ENCODE data around the gene ZNF783. TPM values are rescaled to one million over a fixed set of nuclear protein-coding genes. Genes with fewer than 3 reads are reported as not detected.

Gene ZNF783
- total and polyA plus RNA-seq, 9 of the 15 experiments (the other 6 are each of a cell fraction or from before 2014, with no cell fraction given), result 0.66 to 11.2 (median 5.4) TPM

- no peak for TF ChIP-seq ZKSCAN3 (CRISPR knock-in tag; IDR thresholded peaks at IDR 0.05)
- TF ChIP-seq HDAC6 (IDR thresholded peaks at IDR 0.05; ENCODE audit: low read depth, low read length), result no peak
- peak; percentile 71; the same call in 1 of the 2 replicates for TF ChIP-seq ATF6 (CRISPR knock-in tag; IDR thresholded peaks at IDR 0.05)
- TF ChIP-seq TRIM28 (IDR thresholded peaks at IDR 0.05), result peak; percentile 61; the same call in 1 of the 2 replicates
- TF ChIP-seq ZBTB17 (CRISPR knock-in tag; IDR thresholded peaks at IDR 0.05), result peak; percentile 71
- no peak; the same call in 1 of the 2 replicates for TF ChIP-seq SREBF1 (IDR thresholded peaks at IDR 0.05; ENCODE audit: borderline replicate concordance, low read depth, low read length)
- TF ChIP-seq CGGBP1 (CRISPR knock-in tag; IDR thresholded peaks at IDR 0.05), result peak; percentile 91; the same call in 1 of the 2 replicates
- 0 out of 2 replicates have a peak, but pooled peaks have one; percentile 36 for TF ChIP-seq ZFX (CRISPR knock-in tag; IDR thresholded peaks at IDR 0.05)
- TF ChIP-seq ZC3H8 (IDR thresholded peaks at IDR 0.05), result peak; percentile 48; the same call in 1 of the 2 replicates
- peak; percentile 73 for TF ChIP-seq MYC (IDR thresholded peaks at IDR 0.05; ENCODE audit: low read depth, low read length)
- TF ChIP-seq MYC (CRISPR knock-in tag; IDR thresholded peaks at IDR 0.05; ENCODE audit: borderline replicate concordance, low read depth), result no peak
- no peak for TF ChIP-seq TSHZ1 (CRISPR knock-in tag; IDR thresholded peaks at IDR 0.05)
- peak; percentile 87 for TF ChIP-seq RBFOX2 (IDR thresholded peaks at IDR 0.05; ENCODE audit: low read depth, low read length)
- TF ChIP-seq THAP7 (CRISPR knock-in tag; IDR thresholded peaks at IDR 0.05), result no peak
- peak; percentile 89 for TF ChIP-seq FOXP1 (CRISPR knock-in tag; IDR thresholded peaks at IDR 0.05)
- TF ChIP-seq SAFB2 (IDR thresholded peaks at IDR 0.05; ENCODE audit: borderline replicate concordance, low read depth, low read length, severe bottlenecking), result no peak
- TF ChIP-seq NFXL1 (CRISPR knock-in tag; IDR thresholded peaks at IDR 0.05), result no peak
- TF ChIP-seq SPI1 (IDR thresholded peaks at IDR 0.05; ENCODE audit: borderline replicate concordance, low read depth, low read length), result peak; percentile 65; the same call in 1 of the 2 replicates
- peak; percentile 81 for TF ChIP-seq SMAD4 (CRISPR knock-in tag; conservative IDR thresholded peaks at IDR 0.05)
- TF ChIP-seq TCF7L2 (IDR thresholded peaks at IDR 0.05; ENCODE audit: low read depth, low read length), result no peak
- peak; percentile 77 for TF ChIP-seq ZNF12 (CRISPR knock-in tag; IDR thresholded peaks at IDR 0.05)
- peak; percentile 23; the same call in 1 of the 2 replicates for TF ChIP-seq CBX5 (IDR thresholded peaks at IDR 0.05; ENCODE audit: borderline replicate concordance, low read depth)
Measured at GRCh38 chr7:149239345-149240143, 22.5 kb upstream of the ZNF783 start, which contains the start of gene ZNF212 (continued).
